Neural cell (in vitro differentiated cells): Measurements from ENCODE around the gene TRPM3. TPM values are rescaled to one million over a fixed set of nuclear protein-coding genes. Genes with fewer than 3 reads are reported as not detected.

Experiments
- H2AFZ ChIP-seq: fragments of 200-600, 300-800 bp; sonication (generic), shearing (Covaris generic); 2 replicates; pipeline ENCODE4 v1.6.0; 2014; ENCODE audit warnings: low read depth, mild to moderate bottlenecking, antibody characterized with exemption, low read length, moderate library complexity
- H3F3A ChIP-seq: fragments of 200-600 bp; shearing (Covaris generic); 2 replicates; pipeline ENCODE4 v1.6.1; 2016; ENCODE audit warnings: mild to moderate bottlenecking, moderate library complexity, mixed read lengths, antibody characterized with exemption, low read length; ENCODE audit not compliant: insufficient read depth, poor library complexity, severe bottlenecking
- H3K27ac ChIP-seq: fragments of 200-600, 300-800 bp; sonication (generic), shearing (Covaris generic); 2 replicates; pipeline ENCODE4 v1.5.1; 2014; ENCODE audit warnings: mild to moderate bottlenecking, low read length, moderate library complexity
- H3K27me3 ChIP-seq: fragments of 300-800, 200-600 bp; sonication (generic), shearing (Covaris generic); 2 replicates; pipeline ENCODE4 v1.6.0; 2014; ENCODE audit warnings: mild to moderate bottlenecking, low read depth, low read length, moderate library complexity; ENCODE audit not compliant: insufficient read depth
- H3K36me3 ChIP-seq: fragments of 300-800, 200-600 bp; sonication (generic), shearing (Covaris generic); 2 replicates; pipeline ENCODE4 v1.5.1; 2014; ENCODE audit warnings: mild to moderate bottlenecking, antibody characterized with exemption, low read length, moderate library complexity; ENCODE audit not compliant: insufficient read depth
- H3K4me2 ChIP-seq: fragments of 300-800, 200-600 bp; sonication (generic), shearing (Covaris generic); 2 replicates; pipeline ENCODE4 v1.6.0; 2014; ENCODE audit warnings: mild to moderate bottlenecking, low read length
- H3K4me3 ChIP-seq: fragments of 300-800, 200-600 bp; sonication (generic), shearing (Covaris generic); 2 replicates; pipeline ENCODE4 v1.5.1; 2014; ENCODE audit warnings: mild to moderate bottlenecking, low read length, moderate library complexity
- H3K79me2 ChIP-seq: fragments of 200-600 bp; shearing (Covaris generic); replicated peaks from 2 replicates; pipeline ENCODE4 v1.6.0; 2014; ENCODE audit warnings: mild to moderate bottlenecking, low read length, moderate library complexity; ENCODE audit not compliant: insufficient read depth
- H3K9ac ChIP-seq: fragments of 300-800, 200-600 bp; sonication (generic), shearing (Covaris generic); 2 replicates; pipeline ENCODE4 v1.6.1; 2016; ENCODE audit warnings: mild to moderate bottlenecking, low read length, mixed read lengths
- H3K9me2 ChIP-seq: fragments of 200-600 bp; shearing (Covaris generic); 2 replicates; pipeline ENCODE4 v1.6.1; 2016; ENCODE audit warnings: mild to moderate bottlenecking, low read length, mixed read lengths; ENCODE audit not compliant: insufficient read depth
- H3K9me3 ChIP-seq: fragments of 200-600, 300-800 bp; sonication (generic), shearing (Covaris generic); 2 replicates; pipeline ENCODE4 v1.6.1; 2016; ENCODE audit warnings: mild to moderate bottlenecking, mixed run types, low read length, moderate library complexity, mixed read lengths
- H4K20me1 ChIP-seq: fragments of 200-600 bp; shearing (Covaris generic); 2 replicates; pipeline ENCODE4 v1.6.1; 2016; ENCODE audit warnings: mild to moderate bottlenecking, mixed run types; ENCODE audit not compliant: insufficient read depth
- EP300 ChIP-seq: fragments of 450-650 bp; conservative IDR thresholded peaks from 2 replicates; pipeline ENCODE4 v1.6.1; 2014; ENCODE audit warnings: antibody characterized with exemption, mild to moderate bottlenecking, moderate library complexity; ENCODE audit not compliant: poor library complexity, severe bottlenecking
- EZH2 ChIP-seq: fragments of 200-600, 300-800 bp; shearing (Covaris generic), sonication (generic); IDR thresholded peaks from 2 replicates; pipeline ENCODE4 v1.6.1; 2014; ENCODE audit warnings: antibody characterized with exemption, low read length, borderline replicate concordance, mild to moderate bottlenecking; ENCODE audit not compliant: insufficient read depth, poor library complexity, severe bottlenecking
- MXI1 ChIP-seq: fragments of 450-650 bp; conservative IDR thresholded peaks from 2 replicates; pipeline ENCODE4 v1.6.1; 2014; ENCODE audit warnings: antibody characterized with exemption, mild to moderate bottlenecking; ENCODE audit not compliant: poor library complexity, severe bottlenecking
- POLR2AphosphoS5 ChIP-seq: IDR thresholded peaks from 2 replicates; pipeline ENCODE4 v1.6.1; 2012
- RAD21 ChIP-seq: fragments of 450-650 bp; conservative IDR thresholded peaks from 2 replicates; pipeline ENCODE4 v1.6.1; 2014; ENCODE audit warnings: antibody characterized with exemption, mild to moderate bottlenecking, moderate library complexity
- SMC3 ChIP-seq: fragments of 450-650 bp; conservative IDR thresholded peaks from 2 replicates; pipeline ENCODE4 v1.6.1; 2014; ENCODE audit warnings: antibody characterized with exemption, mild to moderate bottlenecking, moderate library complexity; ENCODE audit not compliant: poor library complexity
- TAF1 ChIP-seq: IDR thresholded peaks from 2 replicates; pipeline ENCODE4 v1.6.1; 2012; ENCODE audit warnings: low read depth
- polyA plus RNA-seq: library from polyadenylated mRNA; depleted of rRNA; stranded (reverse); fragments of >200 nt; gene quantifications from 2 replicates; pipeline ENCODE4 v1.2.3, GENCODE V29; 2014
- TF ChIP-seq, protein P1 (sequence below): IDR thresholded peaks from 2 replicates; pipeline ENCODE4 v1.6.1; 2012; ENCODE audit warnings: borderline replicate concordance
- TF ChIP-seq, protein P2 (sequence below): fragments of 450-650 bp; IDR thresholded peaks from 2 replicates; pipeline ENCODE4 v1.5.1; 2014; ENCODE audit warnings: antibody characterized with exemption, mild to moderate bottlenecking, moderate library complexity; ENCODE audit not compliant: poor library complexity, severe bottlenecking

TRPM3 gene
- polyA plus RNA-seq, 1 donor from 2014 or later, result 1.3 TPM

DNA sequence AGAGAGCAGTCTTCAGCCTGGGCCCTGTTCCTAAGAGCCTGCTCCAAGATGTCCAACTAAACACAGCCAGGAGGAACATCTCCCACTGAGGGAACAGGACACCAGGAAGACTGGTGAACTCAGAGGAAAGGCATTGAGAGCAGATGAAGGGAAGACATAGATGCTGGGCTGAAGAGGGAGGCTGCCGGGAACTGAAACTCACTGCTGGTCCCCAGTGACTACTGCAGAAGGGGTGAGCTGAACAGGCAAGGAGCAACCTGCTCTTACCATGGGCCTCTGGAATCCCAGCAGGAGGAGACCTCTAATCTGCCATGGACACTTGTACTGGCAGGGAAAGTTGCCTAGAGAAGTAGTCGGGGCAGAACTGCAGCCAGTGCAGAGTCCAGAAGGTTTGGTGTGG, 95.7 kb downstream of the TRPM3 start:
- no peak overlapping the region for H2AFZ ChIP-seq
- no peak overlapping the region for H3K9ac ChIP-seq
- TF ChIP-seq, protein P1, sequence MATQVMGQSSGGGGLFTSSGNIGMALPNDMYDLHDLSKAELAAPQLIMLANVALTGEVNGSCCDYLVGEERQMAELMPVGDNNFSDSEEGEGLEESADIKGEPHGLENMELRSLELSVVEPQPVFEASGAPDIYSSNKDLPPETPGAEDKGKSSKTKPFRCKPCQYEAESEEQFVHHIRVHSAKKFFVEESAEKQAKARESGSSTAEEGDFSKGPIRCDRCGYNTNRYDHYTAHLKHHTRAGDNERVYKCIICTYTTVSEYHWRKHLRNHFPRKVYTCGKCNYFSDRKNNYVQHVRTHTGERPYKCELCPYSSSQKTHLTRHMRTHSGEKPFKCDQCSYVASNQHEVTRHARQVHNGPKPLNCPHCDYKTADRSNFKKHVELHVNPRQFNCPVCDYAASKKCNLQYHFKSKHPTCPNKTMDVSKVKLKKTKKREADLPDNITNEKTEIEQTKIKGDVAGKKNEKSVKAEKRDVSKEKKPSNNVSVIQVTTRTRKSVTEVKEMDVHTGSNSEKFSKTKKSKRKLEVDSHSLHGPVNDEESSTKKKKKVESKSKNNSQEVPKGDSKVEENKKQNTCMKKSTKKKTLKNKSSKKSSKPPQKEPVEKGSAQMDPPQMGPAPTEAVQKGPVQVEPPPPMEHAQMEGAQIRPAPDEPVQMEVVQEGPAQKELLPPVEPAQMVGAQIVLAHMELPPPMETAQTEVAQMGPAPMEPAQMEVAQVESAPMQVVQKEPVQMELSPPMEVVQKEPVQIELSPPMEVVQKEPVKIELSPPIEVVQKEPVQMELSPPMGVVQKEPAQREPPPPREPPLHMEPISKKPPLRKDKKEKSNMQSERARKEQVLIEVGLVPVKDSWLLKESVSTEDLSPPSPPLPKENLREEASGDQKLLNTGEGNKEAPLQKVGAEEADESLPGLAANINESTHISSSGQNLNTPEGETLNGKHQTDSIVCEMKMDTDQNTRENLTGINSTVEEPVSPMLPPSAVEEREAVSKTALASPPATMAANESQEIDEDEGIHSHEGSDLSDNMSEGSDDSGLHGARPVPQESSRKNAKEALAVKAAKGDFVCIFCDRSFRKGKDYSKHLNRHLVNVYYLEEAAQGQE, result no peak
- TF ChIP-seq MXI1 (no peak), EP300 (no peak), SMC3 (no peak), RAD21 (no peak), POLR2AphosphoS5 (no peak), TAF1 (no peak), EZH2 (no peak)
- TF ChIP-seq, protein P2, sequence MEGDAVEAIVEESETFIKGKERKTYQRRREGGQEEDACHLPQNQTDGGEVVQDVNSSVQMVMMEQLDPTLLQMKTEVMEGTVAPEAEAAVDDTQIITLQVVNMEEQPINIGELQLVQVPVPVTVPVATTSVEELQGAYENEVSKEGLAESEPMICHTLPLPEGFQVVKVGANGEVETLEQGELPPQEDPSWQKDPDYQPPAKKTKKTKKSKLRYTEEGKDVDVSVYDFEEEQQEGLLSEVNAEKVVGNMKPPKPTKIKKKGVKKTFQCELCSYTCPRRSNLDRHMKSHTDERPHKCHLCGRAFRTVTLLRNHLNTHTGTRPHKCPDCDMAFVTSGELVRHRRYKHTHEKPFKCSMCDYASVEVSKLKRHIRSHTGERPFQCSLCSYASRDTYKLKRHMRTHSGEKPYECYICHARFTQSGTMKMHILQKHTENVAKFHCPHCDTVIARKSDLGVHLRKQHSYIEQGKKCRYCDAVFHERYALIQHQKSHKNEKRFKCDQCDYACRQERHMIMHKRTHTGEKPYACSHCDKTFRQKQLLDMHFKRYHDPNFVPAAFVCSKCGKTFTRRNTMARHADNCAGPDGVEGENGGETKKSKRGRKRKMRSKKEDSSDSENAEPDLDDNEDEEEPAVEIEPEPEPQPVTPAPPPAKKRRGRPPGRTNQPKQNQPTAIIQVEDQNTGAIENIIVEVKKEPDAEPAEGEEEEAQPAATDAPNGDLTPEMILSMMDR, result no peak
- no peaks in the 10 kb centered on the region for H3K79me2 ChIP-seq
- H3K9me3 ChIP-seq, result no peaks in the 10 kb centered on the region
- H3F3A ChIP-seq, result no peaks in the 10 kb centered on the region
- no peak overlapping the region for H3K4me2 ChIP-seq
- H4K20me1 ChIP-seq, result no peaks in the 10 kb centered on the region
- no peaks in the 10 kb centered on the region for H3K9me2 ChIP-seq
- no peak overlapping the region for H3K27ac ChIP-seq
- H3K36me3 ChIP-seq, result no peaks in the 10 kb centered on the region
- H3K27me3 ChIP-seq, result no peaks in the 10 kb centered on the region
- H3K4me3 ChIP-seq, result no peak overlapping the region

DNA sequence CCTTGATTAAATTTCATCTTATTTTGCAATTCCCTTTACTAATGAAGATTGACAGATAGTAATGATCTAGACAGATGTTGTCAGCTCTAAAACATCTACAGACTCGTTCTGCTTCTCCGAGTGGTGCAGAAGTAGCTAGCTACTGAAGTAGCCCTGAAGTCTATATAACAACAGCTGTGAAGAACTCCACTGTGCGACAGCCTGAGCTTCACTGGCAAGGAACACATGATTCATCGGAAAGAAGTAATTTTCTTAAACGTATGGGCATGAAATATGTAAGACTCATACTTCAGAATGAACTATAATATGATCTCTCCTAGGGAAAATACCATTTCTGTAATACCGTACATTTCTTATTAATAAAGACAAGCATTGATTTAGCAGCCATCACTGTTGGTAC, 96.2 kb downstream of the TRPM3 start:
- H3K9me3 ChIP-seq, result no peaks in the 10 kb centered on the region
- H2AFZ ChIP-seq, result no peak overlapping the region
- no peak overlapping the region for H3K4me3 ChIP-seq
- H3F3A ChIP-seq, result no peaks in the 10 kb centered on the region
- TF ChIP-seq RAD21 (no peak), POLR2AphosphoS5 (no peak), EZH2 (no peak), TAF1 (no peak), SMC3 (no peak), MXI1 (no peak), EP300 (no peak)
- TF ChIP-seq, protein P2, result no peak
- TF ChIP-seq, protein P1, result no peak
- H3K27me3 ChIP-seq, result no peaks in the 10 kb centered on the region
- H3K9ac ChIP-seq, result no peak overlapping the region
- H3K4me2 ChIP-seq, result no peak overlapping the region
- H3K27ac ChIP-seq, result no peak overlapping the region
- no peaks in the 10 kb centered on the region for H3K36me3 ChIP-seq
- H4K20me1 ChIP-seq, result no peaks in the 10 kb centered on the region
- no peaks in the 10 kb centered on the region for H3K9me2 ChIP-seq
- H3K79me2 ChIP-seq, result no peaks in the 10 kb centered on the region
